ENCODE measurements around the gene BET1L.

GRCh38 chr11:255816-256215 lies 48.6 kb upstream of the BET1L start:
- TF ChIP-seq CTCF (IDR thresholded peaks at IDR 0.05) (no peak), EP300 (IDR thresholded peaks at IDR 0.05) (no peak)
